Omental fat pad (tissue), 4 donors: ENCODE data around the gene NSMCE1. TPM values are rescaled to one million over a fixed set of nuclear protein-coding genes. Genes with fewer than 3 reads are reported as not detected.

ENCODE experiments used
- ATAC-seq: fragments of 150-250 bp; one replicate; pipeline ENCODE4 v1.9.1; 2016; ENCODE audit warnings: mild to moderate bottlenecking, moderate library complexity; ENCODE audit not compliant: low FRiP score
- DNase-seq: peaks from one replicate; pipeline ENCODE4 v3.0.0-alpha.2; 2019; ENCODE audit warnings: low spot score
- total RNA-seq, 4 donors: library from RNA; depleted of rRNA; stranded (reverse); fragments of >200 nt; gene quantifications; one replicate each; pipeline ENCODE4 v1.1.0, GENCODE V29; 2016
- TF ChIP-seq, protein P1 (sequence below), 3 donors: fragments of 450-650 bp; IDR thresholded peaks; one replicate each; pipeline ENCODE4 v1.5.1; 2016 to 2017; ENCODE audit warnings: antibody characterized with exemption in 3 of 3, mild to moderate bottlenecking in 3 of 3, moderate library complexity in 2 of 3

The NSMCE1 gene
- total RNA-seq, 4 donors from 2014 or later = 30.3 to 53.0 (median 43.9) TPM

DNA sequence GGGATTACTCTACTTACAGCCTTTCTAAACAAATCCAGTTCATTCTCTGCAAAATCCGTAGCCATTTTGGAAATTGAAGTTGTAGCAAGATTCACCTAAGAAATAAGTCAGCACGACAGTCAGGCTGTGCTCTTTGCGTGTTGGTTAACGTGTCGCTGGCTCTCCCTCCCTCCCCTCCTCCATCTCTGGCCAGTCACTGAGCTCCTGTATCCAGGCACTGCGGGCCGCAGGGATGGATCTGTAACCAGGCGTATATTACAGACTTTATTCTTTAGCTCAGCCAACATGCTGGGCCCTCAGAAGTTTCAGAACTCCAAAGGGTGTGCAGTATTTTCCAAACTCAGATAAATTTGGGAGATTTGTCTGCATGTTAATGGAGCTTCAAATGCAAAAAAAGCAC is 34.4 kb downstream of the NSMCE1 start:
- DNase-seq (no peak), ATAC-seq (no peak)
- TF ChIP-seq, protein P1, sequence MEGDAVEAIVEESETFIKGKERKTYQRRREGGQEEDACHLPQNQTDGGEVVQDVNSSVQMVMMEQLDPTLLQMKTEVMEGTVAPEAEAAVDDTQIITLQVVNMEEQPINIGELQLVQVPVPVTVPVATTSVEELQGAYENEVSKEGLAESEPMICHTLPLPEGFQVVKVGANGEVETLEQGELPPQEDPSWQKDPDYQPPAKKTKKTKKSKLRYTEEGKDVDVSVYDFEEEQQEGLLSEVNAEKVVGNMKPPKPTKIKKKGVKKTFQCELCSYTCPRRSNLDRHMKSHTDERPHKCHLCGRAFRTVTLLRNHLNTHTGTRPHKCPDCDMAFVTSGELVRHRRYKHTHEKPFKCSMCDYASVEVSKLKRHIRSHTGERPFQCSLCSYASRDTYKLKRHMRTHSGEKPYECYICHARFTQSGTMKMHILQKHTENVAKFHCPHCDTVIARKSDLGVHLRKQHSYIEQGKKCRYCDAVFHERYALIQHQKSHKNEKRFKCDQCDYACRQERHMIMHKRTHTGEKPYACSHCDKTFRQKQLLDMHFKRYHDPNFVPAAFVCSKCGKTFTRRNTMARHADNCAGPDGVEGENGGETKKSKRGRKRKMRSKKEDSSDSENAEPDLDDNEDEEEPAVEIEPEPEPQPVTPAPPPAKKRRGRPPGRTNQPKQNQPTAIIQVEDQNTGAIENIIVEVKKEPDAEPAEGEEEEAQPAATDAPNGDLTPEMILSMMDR (IDR thresholded peaks at IDR 0.05) = no peak

DNA sequence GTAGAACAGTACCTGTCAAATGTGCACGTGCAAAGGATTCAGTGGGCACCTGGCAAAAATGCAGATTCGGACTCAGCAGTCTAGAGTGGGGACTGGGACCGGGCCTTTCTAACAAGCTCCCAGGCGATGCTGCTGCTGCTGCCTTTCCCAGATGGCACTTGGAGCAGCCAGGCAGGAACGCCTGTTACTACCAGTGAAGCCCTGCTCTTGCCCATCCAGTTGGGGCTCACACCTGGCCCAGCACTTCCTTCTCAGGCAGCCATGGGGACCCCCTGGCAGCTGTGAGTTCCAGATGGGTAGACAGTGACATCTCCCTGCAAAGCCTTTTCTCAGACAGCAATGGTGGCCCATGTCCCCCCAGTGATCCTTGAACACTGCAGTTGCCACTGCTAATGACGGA is 34.8 kb downstream of the NSMCE1 start:
- TF ChIP-seq, protein P1 (IDR thresholded peaks at IDR 0.05) = no peak
- DNase-seq = no peak
- no peak for ATAC-seq

DNA sequence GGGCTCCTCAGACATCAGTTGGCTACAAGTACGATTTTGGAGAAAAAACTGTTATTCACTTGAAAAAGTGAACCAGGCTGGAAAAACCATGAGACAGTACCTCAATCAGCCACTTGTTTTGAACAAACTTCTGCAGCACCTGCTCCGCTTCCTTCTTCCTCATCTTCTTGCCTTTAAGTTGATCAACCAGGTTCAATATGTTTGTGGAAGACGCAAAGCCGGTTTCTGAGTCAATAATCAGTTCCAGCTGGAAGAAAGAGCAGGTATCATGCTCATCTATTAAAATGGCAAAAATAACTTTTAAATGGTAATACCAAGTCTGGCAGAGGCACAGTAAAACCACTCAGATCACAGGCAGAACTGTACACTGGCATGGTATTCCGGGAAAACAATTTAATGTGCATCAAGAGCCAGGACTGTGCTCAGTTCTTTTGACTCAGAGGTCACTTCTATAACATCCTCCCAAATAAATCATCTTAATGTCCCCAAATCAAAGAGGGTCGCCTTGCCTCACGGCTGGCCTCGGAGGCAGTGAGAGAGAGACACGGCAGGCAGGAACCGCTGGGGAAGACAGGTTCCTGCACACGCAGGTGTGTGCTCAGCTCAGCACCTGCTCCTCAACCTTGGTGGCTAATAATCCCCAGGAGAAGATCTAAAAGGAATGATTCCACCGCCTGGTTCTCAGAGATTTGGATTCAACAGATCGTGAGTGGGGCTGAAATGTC is 35.5 kb downstream of the NSMCE1 start:
- DNase-seq (no peak), ATAC-seq (no peak)

DNA sequence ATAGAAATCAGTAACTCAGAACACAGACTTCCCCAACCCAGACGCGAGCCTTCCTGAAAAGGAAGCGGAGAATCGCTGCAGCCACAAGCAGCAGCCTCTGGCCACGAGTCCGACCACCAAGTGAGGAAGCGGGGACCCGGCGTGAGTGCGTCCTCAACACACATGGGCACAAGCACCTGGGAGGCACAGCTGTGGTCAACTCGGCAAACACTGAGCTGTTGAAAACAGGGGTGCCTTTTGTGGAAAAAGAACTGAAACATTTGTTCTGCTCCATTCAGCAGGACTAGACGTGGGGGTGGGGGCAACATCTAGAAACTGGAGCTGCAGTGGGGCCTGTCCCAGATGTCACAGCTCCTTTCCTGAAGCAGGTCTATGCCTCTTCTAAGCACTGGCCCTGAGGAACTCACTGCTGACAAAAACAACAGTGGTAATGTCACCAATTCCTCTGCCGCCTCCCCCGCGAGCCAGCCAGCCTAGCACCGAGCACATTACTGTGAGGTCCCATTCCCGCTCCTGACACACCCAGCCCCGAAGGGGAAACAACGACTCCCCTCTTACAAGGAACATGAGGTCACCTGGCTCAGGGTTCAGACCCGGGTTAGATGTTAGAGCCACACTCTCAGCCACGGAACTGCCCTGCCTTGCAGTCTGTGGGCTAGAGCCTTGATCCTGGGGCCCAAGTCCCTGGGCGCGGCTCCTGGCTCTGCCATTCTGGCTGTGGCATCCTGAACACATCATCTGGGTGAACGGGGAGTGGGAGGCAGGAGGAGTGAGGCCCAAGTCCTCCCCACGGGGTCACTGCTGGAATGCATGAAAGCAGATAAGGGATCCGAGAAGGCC is 36.3 kb downstream of the NSMCE1 start:
- ATAC-seq (no peak), DNase-seq (no peak)
- TF ChIP-seq, protein P1 (IDR thresholded peaks at IDR 0.05) = no peak

More for the DNA sequence above, 35.5 kb downstream of the NSMCE1 start:
- TF ChIP-seq, protein P1 (IDR thresholded peaks at IDR 0.05) = no peak

DNA sequence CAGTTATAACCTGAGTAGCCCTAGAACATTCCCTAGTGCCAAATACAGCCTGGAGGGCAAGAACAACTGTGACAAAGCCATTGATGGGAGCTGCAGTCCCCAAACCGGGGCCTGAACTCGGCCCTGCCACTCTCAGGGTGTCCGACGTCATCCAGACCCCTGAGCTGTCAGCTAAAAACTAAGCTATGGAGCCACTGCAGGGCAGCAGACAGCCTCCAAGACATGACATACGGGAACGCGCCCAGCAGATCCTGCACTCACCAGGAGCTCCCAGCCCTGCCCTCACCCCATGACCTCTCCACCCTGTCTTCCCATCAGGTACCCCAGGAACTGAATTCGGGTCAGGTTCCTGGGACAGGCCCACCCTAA is 36.9 kb downstream of the NSMCE1 start:
- ATAC-seq (no peak), DNase-seq (no peak)

DNA sequence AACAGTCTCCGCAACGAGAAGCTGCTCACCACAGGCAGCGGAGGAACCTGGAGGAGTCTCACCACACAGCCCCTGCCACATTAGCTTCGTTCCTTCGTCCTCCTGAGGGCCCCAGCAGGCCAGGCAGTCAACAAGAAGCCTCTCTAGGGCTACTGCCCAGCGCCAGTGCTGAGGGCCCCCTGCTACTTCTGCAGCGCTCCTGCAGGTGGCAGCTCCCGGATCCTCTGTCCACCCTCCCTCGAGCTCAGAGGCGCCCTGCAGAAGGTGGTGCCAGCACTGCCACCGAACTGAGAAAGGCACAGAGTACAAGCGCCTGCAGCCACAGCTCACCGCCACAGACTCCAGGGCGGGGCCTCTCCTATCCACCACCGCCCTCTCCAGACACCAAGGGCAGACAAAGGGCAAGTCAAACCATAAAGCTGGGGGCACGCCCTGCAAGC is 38.0 kb downstream of the NSMCE1 start:
- ATAC-seq = no peak

More for the DNA sequence above, 36.9 kb downstream of the NSMCE1 start:
- TF ChIP-seq, protein P1 (IDR thresholded peaks at IDR 0.05) = no peak

More for the DNA sequence above, 38.0 kb downstream of the NSMCE1 start:
- TF ChIP-seq, protein P1 (IDR thresholded peaks at IDR 0.05) = no peak
- DNase-seq = no peak
